Nephron (organoid): ENCODE data around the gene HACD2.

ENCODE experiments used
- H3K27ac Mint-ChIP-seq, 3 experiments: 2 replicates each; pipeline ENCODE4 v1.8.0; 2020; ENCODE audit warnings: mixed read lengths in 3 of 3, mild to moderate bottlenecking in 2 of 3, moderate library complexity in 1 of 3
- H3K27me3 Mint-ChIP-seq: 2 replicates; pipeline ENCODE4 v1.8.0; 2021; ENCODE audit warnings: low read depth, mild to moderate bottlenecking, moderate library complexity, mixed read lengths
- H3K36me3 Mint-ChIP-seq: 2 replicates; pipeline ENCODE4 v1.8.0; 2020; ENCODE audit warnings: low read depth, mixed read lengths
- H3K4me1 Mint-ChIP-seq: 2 replicates; pipeline ENCODE4 v1.8.0; 2020; ENCODE audit warnings: mixed read lengths
- H3K4me3 Mint-ChIP-seq, 3 experiments: 2 replicates each; pipeline ENCODE4 v1.8.0; 2020; ENCODE audit warnings: mild to moderate bottlenecking in 3 of 3, mixed read lengths in 3 of 3, moderate library complexity in 2 of 3
- H3K9me3 Mint-ChIP-seq: 2 replicates; pipeline ENCODE4 v1.8.0; 2020; ENCODE audit warnings: mixed read lengths
- TF ChIP-seq, protein P1 (sequence below), 3 experiments: fragments of 200-600 bp; sonication (generic); IDR thresholded peaks; one replicate each; pipeline ENCODE4 v1.5.0; 2021; ENCODE audit warnings: antibody characterized with exemption in 3 of 3; ENCODE audit not compliant: unreplicated experiment in 3 of 3

Gene HACD2

DNA sequence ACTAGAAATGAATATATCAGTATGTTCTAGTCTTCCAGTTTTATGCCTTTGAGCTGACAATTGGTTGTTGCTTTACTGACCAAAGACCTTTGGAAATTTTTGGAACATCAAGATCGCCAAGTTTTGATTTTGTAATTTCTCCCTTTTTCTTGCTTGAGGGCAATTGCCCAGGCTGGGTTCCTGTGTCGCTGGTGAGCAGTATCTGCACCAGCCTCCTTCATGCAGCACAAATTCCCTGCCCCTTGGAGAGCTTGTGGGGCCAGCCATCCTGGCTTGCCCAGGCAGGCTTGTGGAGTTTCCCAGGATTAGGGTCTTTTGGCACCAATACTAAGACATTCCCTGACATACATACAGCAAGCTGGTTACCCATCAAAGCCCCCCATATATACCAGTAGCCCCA is 37.9 kb upstream of the HACD2 start:
- TF ChIP-seq, protein P1, sequence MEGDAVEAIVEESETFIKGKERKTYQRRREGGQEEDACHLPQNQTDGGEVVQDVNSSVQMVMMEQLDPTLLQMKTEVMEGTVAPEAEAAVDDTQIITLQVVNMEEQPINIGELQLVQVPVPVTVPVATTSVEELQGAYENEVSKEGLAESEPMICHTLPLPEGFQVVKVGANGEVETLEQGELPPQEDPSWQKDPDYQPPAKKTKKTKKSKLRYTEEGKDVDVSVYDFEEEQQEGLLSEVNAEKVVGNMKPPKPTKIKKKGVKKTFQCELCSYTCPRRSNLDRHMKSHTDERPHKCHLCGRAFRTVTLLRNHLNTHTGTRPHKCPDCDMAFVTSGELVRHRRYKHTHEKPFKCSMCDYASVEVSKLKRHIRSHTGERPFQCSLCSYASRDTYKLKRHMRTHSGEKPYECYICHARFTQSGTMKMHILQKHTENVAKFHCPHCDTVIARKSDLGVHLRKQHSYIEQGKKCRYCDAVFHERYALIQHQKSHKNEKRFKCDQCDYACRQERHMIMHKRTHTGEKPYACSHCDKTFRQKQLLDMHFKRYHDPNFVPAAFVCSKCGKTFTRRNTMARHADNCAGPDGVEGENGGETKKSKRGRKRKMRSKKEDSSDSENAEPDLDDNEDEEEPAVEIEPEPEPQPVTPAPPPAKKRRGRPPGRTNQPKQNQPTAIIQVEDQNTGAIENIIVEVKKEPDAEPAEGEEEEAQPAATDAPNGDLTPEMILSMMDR (IDR thresholded peaks at IDR 0.05; ENCODE audit: unreplicated experiment in 3 of 3): no peak
- Mint-ChIP-seq H3K36me3 (peaks cover 32% of the 10 kb centered on the region), H3K27ac (no peak overlapping the region), H3K9me3 (no peaks in the 10 kb centered on the region), H3K27me3 (no peaks in the 10 kb centered on the region), H3K4me3 (no peak overlapping the region), H3K4me1 (peaks cover 19% of the 10 kb centered on the region)

DNA sequence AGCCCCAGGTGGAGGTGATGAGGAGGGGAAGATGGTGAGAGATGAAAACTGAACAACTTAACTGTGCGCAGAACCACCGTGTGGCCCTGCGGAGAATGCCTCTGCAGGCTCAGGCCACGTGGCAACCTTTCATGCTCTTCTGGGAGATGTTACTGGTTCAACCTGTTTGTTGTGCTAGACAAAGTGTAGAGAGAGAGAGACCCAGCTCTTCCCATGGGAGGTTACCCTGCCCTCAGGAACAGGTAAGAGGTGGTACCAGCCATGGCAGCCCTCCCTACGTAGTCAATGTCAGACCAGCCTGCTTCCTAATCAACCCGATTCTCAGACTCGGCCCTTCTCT is 37.0 kb upstream of the HACD2 start:
- Mint-ChIP-seq H3K36me3 (peaks cover 25% of the 10 kb centered on the region), H3K27me3 (no peaks in the 10 kb centered on the region), H3K27ac (peak overlapping the region in 2 of 3 experiments; percentile 44 to 89), H3K4me3 (no peak overlapping the region), H3K4me1 (peaks cover 19% of the 10 kb centered on the region), H3K9me3 (no peaks in the 10 kb centered on the region)
- TF ChIP-seq, protein P1 (IDR thresholded peaks at IDR 0.05; ENCODE audit: unreplicated experiment in 3 of 3): no peak

DNA sequence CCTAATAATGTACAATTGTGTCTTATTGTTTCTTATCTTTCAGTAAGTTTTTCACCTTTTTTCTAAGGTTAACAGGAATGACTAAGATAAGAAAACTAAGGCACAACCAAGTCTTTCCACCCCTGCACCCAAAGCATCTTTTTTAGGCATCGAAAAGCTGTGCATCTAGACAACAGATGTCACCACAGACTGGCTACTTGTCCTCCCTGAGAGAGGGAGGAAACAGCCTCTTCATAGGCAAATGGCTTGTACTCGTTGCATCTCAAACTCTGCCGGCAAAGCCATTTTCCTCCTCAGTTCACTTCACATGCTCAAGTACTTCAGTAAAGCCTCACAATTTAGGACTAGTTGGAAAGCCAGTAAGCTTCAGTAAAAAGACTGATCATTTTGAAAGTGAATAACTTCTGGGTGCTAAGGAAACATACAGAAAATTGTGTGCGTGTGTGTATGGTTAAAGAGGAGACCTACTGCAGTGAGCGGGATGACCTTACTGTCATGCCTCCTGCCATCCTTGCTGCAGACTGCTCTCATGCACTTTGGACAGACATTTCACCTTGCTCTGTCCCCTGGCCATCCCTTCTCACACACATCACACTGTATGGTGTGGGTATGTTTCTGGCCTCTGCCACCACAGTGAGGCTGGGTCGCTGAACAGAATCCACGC is 36.5 kb upstream of the HACD2 start:
- peak overlapping the region in 2 of 3 experiments; percentile 64 to 89 for H3K27ac Mint-ChIP-seq
- H3K27me3 Mint-ChIP-seq: no peaks in the 10 kb centered on the region
- no peak overlapping the region for H3K4me3 Mint-ChIP-seq
- peaks cover 25% of the 10 kb centered on the region for H3K36me3 Mint-ChIP-seq
- H3K4me1 Mint-ChIP-seq: peaks cover 19% of the 10 kb centered on the region
- H3K9me3 Mint-ChIP-seq: no peaks in the 10 kb centered on the region
- TF ChIP-seq, protein P1 (IDR thresholded peaks at IDR 0.05; ENCODE audit: unreplicated experiment in 3 of 3): no peak

DNA sequence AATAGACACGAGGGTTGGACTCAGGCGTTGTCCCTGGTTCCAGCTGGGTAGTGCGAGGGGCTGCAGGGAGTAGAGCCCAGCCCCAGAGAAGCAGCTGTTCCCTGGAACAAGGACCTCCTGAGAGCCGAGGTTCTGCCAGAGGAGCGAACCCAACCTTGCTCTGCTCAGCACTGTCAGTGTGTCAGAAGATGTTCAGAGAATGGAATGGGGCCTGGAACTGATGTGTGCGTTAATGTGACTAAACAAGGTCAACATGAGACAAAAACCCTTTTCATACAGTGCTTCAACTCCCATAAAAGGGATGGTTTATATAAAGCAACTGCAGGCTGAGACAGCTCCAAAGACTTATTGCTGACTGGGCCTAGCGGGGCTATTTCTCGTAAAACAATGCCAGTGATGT is 35.5 kb upstream of the HACD2 start:
- H3K27ac Mint-ChIP-seq: peak overlapping the region in 2 of 3 experiments; percentile 72 to 89

DNA sequence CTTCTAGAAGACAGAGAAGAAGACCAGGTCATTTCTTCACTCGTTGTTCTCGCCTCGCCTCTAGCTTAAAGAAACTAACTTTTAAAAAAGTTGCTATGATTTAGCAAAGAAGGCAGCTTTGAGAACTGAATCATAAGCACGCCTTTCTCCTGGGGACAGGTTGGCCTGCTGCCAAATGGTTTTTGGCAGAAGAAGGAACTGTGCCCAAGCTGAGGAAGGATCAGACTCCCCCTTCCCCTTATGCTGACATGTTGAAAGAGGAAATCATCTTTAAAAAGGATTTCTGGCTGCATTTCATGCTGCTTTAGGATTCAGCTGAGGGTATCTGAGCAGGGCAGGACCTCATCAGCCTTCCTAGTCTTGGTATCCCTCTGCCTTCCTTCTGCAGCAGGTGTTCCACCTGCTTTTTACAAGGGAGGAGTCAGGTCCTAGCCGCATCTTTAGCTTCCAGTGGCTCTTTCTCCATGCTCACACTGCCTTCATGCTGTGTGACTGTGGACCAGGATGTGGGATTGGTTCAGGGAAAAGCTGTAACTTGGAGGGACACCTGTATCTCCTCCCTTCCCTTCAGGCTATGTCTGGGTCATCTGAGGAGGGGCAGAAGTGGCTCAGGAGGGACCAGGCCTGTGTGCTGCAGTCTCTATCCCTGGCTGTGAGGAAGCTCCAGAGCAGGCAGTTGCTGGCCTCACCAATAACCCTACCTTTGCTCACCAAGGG is 34.1 kb upstream of the HACD2 start:
- H3K4me1 Mint-ChIP-seq: peaks cover 19% of the 10 kb centered on the region
- H3K27ac Mint-ChIP-seq: peak overlapping the region in 1 of 3 experiments; percentile 30
- TF ChIP-seq, protein P1 (IDR thresholded peaks at IDR 0.05; ENCODE audit: unreplicated experiment in 3 of 3): no peak
- H3K4me3 Mint-ChIP-seq: no peak overlapping the region
- H3K36me3 Mint-ChIP-seq: peaks cover 15% of the 10 kb centered on the region
- H3K27me3 Mint-ChIP-seq: no peaks in the 10 kb centered on the region
- no peaks in the 10 kb centered on the region for H3K9me3 Mint-ChIP-seq

More for the DNA sequence above, 35.5 kb upstream of the HACD2 start:
- no peaks in the 10 kb centered on the region for H3K9me3 Mint-ChIP-seq
- TF ChIP-seq, protein P1 (IDR thresholded peaks at IDR 0.05; ENCODE audit: unreplicated experiment in 3 of 3): no peak
- peak overlapping the region in 1 of 3 experiments; percentile 19 for H3K4me3 Mint-ChIP-seq
- peaks cover 19% of the 10 kb centered on the region for H3K36me3 Mint-ChIP-seq
- H3K27me3 Mint-ChIP-seq: no peaks in the 10 kb centered on the region
- peaks cover 19% of the 10 kb centered on the region for H3K4me1 Mint-ChIP-seq
